HG02610 (cell line): ENCODE measurements around the gene PTPRN.
A peak's percentile ranks its signal among the peaks of the same experiment; 100 is the strongest.

Experiments
- ATAC-seq: cut with Tn5 transposase; IDR thresholded peaks from one replicate; pipeline ENCODE4 v1.9.1; 2021; ENCODE audit warnings: mild to moderate bottlenecking, moderate library complexity; ENCODE audit not compliant: unreplicated experiment

Gene PTPRN

DNA sequence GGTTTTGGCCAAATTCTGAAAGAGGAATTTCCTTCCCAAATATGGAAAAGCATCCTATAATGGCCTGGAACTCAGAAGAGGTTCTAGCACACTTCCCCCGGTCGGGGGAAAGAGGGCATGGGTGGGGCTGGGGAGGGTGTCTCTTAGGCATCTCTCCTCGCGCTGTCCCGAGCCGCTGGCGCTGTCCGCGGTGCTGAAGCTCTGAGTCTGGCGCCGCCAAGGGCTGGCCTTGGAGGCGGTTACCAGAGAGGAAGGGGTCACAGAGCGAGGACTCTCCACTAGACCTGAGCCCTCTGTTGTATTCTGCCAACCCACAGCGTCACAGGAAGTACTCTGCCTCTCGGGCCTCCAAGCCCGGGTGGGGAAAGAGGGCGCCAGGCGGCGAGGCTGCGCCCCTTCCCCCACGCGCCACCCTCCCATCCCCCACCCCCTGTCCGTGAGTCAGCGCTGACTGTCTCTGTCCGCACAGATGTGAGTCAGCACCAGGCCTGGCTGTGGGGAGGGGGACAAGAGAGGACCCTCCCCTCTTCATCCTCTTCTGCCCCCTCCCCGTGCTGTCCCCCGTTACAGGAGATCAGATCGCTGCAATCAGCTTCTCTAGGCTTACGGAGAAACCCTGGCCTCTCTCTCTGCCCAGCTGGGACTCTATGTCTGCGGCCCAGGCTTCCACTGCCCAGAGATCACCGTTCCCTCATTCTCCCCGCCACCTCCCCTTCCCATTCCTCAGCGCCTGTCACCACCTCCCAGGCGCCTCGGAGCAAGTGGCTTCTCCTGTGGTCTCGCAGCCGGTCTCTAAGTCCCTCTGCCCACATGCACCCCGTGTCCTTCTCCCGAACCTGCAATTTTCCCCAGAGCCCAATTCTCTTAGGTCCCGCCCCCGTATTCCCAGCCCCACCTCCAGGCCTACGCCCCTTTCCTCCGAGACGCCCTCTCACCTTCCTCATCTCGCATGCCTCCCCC lies 779 bp downstream of the PTPRN start:
- no peak for ATAC-seq

DNA sequence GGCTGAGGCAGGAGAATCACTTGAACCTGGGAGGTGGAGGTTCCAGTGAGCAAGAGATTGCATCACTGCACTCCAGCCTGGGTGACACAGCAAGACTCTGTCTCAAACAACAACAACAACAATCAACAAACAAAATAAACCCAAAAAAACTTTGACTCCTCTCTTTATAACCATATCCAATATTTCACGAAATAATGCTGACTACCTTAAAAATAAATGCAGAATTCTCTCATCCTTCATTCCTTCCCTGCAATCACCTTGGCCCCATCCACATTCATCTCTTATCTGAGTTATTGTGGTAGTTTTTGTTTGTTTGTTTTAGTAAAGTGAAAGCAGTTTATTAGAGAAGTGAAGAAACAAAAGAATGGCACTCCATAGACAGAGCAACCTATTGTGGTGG lies 3.2 kb downstream of the PTPRN start:
- no peak for ATAC-seq

DNA sequence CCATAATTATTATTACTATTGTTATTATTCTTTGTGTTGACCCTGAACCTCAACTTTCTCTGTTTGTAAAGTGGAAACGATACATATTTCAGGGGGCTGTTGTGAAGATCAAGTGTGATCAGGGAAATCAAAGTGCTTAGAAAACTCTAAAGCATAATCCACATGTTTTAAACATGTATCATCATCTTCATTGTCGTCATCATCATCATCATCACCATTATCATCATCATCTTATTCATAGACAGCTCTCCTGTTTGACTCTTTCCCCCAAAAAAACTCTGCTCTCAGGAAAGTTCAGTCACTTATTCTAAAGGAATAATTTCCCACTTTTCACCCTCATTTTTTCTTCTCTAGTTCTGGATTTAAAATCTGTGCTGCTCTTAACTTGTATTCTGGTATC lies 5.0 kb downstream of the PTPRN start:
- ATAC-seq: no peak

DNA sequence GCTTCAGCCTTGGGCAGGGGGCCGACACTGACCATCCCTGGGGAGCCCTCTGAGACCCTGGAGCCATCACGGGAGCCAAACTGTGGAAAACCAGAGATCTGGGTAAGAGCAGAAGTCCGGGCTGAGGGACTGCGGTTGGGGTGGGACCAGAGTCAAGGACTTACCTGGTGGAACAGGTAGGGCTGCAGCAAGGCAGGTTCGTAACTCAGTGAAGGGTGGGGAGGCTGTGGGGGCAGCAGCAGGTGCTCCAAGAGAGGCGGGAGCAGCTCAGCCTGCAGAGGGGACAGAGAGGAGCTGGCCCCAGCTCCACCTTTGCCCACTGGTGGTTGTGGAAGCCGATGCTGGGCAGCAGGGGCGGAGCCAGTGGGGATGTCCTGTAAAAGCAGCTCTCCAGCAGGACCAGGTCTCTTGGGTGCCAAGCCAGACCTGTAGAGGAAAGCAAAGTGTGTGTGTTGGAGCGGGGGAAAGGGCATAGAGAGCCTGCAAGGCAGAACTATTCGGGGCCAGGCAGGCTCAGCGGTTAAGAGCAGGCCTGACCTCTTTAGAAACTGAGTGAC lies 6.7 kb downstream of the PTPRN start:
- no peak for ATAC-seq

DNA sequence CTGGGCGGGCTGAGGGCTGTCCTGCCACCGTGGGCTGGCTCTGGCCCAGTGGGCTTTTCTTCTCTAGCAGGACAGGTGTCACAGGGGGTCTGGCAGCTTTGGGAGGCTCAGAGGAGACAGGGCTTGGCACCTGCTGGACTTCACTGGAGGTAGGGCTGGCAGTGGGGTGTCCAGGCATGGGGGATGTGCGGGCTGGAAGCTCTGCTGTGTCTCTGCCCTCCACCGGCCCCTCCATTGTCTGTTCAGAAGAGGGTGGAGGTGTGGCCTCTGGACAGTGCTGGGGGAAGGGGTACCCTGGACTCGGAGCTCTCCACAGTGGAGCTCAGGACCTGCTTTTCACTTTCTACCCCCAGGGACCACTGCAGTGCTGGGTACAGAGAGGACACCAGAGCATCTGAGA lies 9.2 kb downstream of the PTPRN start:
- no peak for ATAC-seq

DNA sequence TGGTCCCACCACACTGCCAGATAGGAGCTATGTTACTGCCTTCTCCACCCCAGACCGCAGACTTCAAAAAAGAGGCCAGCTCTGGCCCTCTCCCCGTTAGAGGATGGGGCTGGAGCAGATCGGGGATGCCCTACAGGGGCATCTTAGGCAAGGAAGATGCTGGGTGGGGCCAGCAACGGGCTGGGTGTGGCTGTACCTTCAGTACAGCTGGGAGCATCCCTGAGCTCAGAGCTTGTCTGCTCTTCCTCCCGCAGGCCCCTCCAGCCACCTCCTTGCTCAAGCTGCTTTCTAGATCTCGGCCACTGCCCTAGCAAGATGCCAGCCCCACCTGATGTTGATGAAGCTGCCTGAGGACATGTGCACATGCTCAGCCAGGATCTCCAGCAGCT lies 9.8 kb downstream of the PTPRN start:
- ATAC-seq: no peak

DNA sequence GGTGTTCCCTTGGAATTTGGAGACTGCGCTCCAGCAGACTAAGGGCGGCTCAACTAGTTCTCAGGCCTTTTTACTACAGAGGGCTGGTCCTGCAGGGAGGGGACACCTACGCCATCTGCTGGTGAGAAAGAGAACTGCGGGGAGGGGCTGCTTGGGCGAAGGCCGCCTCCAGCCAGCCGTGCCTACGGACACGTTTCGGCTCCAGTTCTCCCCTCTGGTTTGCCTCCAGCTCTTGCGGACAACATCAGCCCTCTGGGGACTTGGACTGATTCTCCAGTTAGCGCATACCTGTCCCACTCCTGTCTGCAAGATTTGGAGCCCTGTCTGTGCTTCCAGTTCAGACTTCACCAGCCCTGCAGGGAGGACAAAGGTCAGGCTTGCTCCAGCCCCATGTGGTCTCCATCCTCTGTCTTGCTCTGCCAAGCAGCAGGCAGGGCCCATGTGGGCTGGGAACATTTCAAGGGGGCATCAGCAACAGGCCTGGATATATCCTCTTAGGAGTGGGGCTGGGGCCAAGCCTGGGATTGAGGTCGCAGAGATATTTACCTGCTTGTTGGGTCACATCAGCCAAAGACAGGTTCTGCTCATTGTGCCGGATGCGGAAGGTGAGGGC lies 10.3 kb downstream of the PTPRN start:
- ATAC-seq: peak; percentile 51

DNA sequence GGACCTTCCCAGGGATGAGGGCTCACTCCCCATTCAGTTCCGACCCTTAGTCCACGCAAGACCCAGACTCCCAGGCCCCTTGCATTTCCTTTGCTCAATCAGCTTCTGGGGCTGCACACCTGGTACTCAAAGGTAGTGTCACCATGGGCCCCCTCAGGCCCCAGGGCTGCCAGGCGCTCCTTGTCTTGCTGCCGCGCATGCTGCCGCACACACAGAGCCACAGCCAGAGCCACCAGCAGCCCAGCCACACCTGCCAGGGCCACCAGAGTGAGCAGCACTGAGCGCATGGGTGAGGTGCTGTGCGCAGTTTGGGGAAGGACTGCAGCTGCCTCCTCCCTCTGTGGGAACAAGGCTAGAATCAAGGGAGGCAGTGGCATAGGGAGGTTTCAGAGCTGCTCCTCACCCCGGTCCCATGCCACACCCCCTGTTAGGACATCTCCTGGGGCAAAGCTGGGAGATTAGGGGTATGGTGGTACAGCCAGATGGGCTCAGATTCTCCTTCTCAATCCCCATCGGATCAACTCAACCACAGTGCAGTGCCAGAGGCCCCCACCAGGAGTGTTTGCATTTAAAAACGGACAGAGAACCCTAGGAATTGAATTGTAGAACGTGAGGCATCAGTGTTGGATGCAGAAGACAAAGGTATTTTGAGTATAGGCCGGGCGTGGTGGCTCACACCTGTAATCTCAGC lies 11.3 kb downstream of the PTPRN start:
- no peak for ATAC-seq

DNA sequence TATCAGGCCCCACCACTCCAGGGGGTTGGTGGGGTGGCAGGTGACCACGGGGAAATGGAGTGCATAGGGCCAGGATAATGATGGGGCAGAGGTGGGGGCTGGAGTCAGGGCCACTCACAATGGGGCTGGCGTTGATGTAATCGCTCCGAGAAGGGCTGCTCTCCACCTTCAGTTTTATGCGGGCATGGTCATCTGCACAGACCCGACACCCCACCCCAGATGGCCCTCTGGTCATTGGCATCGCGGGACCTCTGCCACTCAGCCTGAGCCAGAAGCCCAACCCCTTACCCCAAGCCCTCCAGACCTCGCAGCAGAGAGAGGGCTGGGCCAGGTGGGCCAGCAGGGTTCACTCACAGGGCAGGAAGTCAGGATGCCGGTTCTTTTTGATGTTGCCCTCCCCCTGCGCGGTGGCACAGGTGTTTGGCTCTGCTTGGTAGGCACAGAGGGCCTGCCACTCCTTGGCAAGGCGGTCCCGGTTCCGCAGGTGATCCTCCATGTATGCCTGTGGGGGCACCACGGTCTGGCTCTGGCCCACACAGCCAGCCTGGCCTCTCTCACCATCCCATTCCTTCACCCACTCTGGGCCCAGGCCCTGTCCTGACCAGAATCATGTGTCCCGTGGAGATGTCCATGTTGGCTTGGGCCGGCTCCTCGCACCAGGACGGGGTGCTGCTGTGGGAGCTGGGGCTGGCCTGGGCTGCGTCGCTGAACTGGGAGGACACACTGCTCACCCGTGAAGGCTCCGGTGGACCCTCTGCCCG lies 12.4 kb downstream of the PTPRN start:
- ATAC-seq: no peak

DNA sequence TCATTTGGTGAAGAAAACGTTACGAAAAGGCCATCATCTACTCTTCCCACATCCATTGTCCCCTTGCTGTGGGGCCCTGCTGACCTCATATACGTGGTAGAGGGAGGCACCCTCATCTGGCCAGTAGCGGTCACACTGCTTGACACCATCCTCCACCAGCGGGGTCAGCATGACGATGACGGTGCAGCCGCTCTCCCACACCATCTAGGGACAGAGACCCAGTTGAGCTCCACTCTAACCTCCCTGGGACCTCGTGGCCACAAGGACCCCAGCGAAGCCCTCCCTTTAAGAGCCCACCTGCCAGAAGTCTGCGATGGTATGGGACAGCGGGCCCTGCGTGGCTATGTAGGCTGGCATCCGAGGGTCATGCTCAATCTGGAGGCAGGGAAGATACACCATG lies 13.1 kb downstream of the PTPRN start:
- no peak for ATAC-seq

DNA sequence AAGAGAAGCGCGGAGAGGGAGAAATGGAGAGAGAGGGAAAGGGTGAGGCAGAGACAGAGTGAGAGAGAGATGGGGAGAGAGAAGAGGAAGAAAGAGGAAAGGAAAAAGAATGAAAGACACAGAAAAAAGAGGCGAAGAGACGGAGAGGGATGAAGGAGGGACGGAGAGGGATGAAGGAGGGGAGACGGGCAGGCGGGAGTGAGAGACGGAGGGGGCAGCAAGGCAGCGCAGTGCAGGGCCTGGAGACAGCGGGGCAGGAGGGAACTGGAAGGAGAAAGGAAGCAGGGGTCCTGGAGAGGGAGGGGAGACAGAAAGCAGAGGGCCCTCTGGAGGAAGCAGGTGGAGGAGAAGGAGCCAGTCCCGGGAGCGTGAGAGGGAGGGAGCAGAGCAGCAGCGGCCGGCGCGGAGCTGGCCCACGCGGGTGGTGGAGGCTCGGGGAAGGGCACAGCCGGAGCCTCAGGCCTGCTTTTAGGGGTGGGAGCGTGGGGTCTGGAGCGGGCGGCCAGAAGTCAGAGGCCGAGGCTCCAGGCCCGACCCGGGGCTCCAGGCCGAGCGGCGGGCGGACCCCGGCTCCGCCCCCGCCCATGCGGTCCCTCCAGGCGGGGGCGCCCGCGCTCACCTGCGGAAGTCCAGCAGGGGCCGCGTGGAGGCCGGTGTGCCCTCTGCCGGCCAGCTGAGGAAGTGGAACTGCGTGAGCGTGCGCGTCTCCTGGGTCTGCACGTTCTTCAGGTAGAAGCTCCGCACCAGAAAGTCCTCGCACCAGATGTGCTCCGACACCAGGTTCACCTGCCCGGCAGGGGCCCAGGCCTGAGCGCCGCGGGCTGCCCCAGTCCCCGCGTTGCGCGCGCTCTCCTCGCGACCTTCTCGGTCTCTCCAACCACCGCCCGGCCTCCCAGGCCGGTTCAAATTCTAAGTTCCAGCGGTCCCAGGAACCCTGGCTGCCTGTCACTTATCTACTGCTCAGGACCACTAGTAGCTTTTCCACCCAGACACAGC lies 14.5 kb downstream of the PTPRN start:
- ATAC-seq: peak; percentile 87

DNA sequence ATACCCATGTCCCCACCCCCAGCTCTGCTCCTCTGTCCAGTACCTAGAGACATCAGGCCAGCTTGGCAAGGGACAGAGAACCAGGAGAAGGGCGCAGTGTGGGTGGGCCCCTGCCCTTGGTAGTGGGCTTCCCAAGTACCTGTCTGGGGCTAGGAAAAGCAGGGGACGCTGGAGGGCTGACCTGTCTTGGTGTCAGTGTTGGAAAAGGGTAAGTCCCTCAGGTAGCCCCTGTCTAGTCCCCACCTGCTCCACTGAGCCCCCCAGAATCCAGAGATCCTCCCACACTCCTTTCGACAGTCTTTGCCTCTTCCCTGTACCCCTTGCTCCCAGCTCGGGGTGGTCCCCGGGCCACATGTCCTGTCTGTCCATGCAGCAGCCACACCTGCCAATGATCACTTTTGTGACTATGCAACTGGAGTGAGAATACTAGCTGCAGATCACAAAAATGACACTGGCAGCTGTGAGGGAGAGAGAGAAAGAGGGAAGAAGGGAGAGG lies 15.4 kb downstream of the PTPRN start:
- ATAC-seq: no peak

DNA sequence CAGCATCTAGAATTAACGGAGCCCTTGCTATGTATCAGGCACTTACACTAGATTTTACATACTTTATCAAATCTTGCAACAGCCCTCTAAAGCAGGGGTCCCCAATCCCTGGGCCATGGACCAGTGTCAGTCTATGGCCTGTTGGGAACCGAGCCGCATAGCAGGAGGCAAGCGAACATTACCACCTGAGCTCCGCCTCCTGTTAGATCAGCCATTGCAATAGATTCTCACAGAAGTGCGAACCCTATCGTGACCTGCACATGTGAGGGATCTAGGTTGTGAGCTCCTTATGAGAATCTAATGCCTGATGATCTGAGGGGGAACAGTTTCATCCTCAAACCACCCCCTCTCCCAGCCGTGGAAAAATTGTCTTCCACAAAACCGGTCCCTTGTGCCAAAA lies 16.6 kb downstream of the PTPRN start:
- no peak for ATAC-seq

DNA sequence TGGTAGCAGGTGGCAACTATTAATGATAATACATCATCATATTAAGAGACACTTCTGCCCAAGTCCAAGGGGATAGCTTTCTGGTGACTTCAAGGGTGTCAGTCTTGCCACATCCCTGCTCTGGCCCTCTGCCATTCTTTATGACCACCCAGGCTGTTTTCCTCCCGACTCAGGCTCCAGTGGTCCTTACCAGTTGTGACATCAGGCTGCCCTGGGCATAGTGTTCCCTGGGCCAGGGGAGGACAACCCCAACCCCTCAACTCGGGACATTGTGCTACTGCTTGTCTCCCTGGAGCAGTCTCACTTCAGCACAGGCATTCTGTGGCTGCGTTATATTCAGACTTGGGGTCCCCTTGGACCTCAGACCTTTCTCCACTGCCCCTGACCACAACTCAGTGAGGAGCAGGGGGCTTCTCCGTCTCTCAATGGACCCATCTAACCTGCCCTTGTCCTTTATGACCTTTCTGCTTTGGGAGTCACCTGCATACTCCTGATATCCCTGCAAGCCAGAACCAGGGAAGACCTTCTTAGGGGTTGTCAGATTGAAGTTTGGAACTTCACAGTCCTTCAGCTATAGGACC lies 17.2 kb downstream of the PTPRN start:
- no peak for ATAC-seq

DNA sequence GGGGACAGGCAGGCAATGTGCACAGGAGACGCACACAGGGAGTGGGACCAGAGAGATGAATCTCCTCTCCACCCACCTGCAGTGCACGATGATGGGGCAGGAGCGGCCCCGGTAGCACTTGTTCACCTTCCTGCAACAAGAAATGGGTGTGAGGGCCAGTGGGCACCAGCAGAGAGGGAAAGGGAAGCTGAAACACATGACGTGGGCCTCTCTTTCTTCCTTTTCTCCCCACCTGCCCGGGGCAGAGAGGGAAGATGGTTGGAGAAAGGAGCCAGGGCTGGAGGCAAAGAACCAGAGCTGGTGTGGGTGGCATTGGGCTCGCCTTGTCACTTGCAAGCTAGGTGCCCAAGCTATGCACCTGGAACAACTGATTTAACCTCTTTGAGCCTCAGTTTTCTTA lies 17.8 kb downstream of the PTPRN start:
- ATAC-seq: no peak

DNA sequence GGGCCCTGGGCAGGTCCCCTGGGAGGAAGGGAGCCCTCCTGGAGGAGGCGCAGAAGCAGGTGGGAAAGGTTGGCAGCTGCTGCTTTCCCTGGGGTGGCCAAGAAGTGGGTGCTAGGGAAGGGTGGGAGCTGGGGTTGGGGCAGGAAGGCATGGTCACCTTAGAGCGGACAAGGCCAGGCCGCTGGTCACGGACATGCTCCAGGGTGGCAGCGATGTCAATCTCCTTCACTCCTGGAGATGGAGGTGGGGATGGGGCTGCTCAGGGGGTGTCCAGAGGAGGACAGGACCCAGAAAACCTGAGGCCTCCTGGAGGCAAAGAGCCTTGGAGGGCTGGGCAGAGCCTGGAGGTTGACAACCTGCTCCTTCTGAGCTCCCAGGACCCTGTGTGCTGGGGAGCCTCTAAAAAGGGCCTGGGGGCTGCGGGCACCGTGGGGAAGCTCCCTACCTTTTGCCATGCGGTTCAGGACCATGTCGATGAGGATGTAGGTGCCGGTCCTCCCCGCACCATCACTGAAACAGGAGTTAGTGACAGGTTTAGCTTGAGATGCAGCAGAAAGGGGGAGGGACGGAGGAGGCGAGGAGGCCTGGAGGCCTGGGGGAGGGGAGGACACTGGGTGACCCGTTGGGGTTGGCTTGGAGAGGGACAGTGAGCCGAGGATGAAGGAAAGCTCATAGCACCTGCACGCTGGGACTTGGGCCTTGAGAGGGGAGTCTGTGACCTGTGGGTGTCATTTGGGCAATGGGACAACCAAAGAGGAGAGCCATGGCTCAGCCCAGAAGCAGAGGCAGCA lies 18.6 kb downstream of the PTPRN start:
- ATAC-seq: no peak

DNA sequence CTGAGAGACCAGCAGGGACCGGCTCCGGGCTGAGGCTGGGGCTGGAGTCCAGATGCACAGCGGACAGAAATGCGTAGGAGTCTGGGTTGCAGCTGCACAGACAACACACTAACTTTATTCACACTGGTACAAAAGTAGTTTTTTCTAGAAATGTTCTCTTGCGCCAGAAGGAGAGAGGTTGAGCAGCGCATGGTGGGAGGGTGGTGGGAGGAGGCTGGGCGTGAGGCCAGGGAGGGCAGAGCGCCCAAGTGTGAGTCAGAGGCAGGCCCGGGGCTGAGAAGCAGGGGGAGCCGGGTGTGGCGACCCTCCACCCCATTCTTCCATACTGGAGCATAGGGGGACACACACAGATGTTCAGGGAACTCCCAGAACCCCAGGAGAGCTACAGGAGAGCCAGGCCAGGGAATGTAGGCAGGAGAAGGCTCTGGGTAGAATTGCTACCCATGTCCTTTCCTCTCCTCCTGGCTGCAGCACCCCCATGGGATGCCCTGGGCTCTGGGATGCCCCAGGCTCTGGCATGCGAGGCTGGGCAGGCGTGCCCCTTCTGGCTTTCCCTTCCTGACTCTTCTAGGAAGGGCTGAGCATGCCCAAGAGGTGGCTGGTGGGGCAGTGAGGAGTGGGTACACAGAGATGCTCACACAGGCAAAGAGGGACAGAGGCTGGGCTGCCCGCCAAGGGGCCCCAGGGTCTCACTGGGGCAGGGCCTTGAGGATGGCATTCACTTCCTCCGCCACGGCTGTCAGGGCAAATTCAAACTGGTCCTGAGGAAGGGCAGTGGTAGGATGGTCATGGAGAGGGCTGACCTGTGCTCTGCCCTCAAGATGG lies 19.5 kb downstream of the PTPRN start:
- no peak for ATAC-seq

DNA sequence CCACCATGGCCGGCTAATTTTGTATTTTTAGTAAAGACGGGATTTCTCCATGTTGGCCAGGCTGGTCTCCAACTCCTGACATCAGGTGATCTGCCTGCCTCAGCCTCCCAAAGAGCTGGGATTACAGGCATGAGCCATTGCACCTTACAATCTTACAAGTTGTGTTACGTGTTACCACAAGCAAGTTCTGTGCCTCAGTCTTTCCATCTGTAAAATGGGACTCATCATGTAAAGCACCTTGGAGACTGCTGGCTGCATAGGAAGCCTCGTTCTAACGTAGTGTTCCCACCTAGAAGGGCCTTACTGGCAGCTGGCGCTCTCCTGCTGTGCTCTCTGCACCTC lies 20.0 kb downstream of the PTPRN start:
- no peak for ATAC-seq
